ENCODE results near the gene POLR3H.
A peak's percentile ranks its signal among the peaks of the same experiment; 100 is the strongest.

POLR3H gene

DNA sequence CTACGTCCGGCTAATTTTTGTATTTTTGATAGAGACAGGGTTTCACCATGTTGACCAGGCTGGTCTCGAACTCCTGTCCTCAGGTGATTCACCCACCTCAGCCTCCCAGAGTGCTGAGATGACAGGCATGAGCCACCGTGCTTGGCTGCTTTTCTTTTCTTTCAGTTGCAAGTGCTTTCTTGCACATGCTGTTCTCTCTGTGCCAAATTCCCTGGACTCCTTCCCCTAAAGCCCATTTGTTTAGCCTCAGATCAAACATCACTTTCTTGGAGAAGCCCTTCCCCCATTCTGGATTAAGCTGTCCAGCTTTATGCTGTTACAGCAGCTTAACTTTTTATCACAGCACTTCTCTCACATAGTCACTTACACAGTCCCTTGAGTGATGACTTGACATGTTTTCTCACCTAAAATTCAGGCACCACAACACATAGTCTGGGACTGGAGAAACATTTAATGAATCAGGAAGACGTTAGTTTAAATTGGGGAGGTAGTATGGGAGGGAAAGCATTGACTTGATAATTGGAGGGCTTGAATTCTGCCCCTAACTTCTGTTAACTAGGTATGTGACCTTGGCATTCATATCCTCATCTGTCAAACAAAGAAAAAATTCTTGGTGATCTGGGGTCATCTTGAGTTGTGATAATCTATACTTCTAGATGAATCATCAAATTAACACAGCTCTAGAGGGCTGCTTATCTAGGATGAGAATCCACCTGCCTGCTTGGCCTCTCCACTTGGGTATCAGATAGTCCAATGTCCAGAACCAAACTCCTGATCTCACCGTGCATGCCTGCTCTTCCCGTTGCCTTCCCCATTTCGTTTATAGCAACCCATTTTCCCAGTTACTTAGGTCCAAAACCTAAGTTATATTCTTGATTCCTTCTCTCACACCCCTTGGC is 57.0 kb downstream of the POLR3H start:
- no peak for TF ChIP-seq CTCF (IDR thresholded peaks at IDR 0.05; ENCODE audit: insufficient read depth, low read depth, low read length, missing control alignments)
- no peak for DNase-seq (ENCODE audit: low read depth)
- H3K4me3 ChIP-seq (ENCODE audit: low read depth, low read length) = no peak overlapping the region

- no peak for TF ChIP-seq CTCF (IDR thresholded peaks at IDR 0.05; ENCODE audit: insufficient read depth, low read depth, low read length, missing control alignments)
- H3K4me3 ChIP-seq (ENCODE audit: low read depth, low read length) = no peak overlapping the region
- DNase-seq (ENCODE audit: low read depth) = no peak
Measured at GRCh38 chr22:41485033-41485432, 59.2 kb downstream of the POLR3H start.

- H3K4me3 ChIP-seq (ENCODE audit: low read depth, low read length) = no peak overlapping the region
- DNase-seq (ENCODE audit: low read depth) = peak; percentile 35
- no peak for TF ChIP-seq CTCF (IDR thresholded peaks at IDR 0.05; ENCODE audit: insufficient read depth, low read depth, low read length, missing control alignments)
Measured at GRCh38 chr22:41482319-41482935, 61.8 kb downstream of the POLR3H start.

- no peak for TF ChIP-seq CTCF (IDR thresholded peaks at IDR 0.05; ENCODE audit: insufficient read depth, low read depth, low read length, missing control alignments)
- no peak overlapping the region for H3K4me3 ChIP-seq (ENCODE audit: low read depth, low read length)
- DNase-seq (ENCODE audit: low read depth) = no peak
Measured at GRCh38 chr22:41481925-41482318, 62.3 kb downstream of the POLR3H start.

GRCh38 chr22:41481131-41481830 is 63.0 kb downstream of the POLR3H start:
- H3K4me3 ChIP-seq (ENCODE audit: low read depth, low read length) = no peak overlapping the region
- DNase-seq (ENCODE audit: low read depth) = no peak

GRCh38 chr22:41480397-41480735 is 63.9 kb downstream of the POLR3H start:
- no peak for DNase-seq (ENCODE audit: low read depth)
- H3K4me3 ChIP-seq (ENCODE audit: low read depth, low read length) = no peak overlapping the region
- TF ChIP-seq CTCF (IDR thresholded peaks at IDR 0.05; ENCODE audit: insufficient read depth, low read depth, low read length, missing control alignments) = no peak

More at GRCh38 chr22:41481131-41481830, 63.0 kb downstream of the POLR3H start:
- TF ChIP-seq CTCF (IDR thresholded peaks at IDR 0.05; ENCODE audit: insufficient read depth, low read depth, low read length, missing control alignments) = no peak

Data from GM12865 (cell line).